Adrenal gland (tissue), 5 donors: ENCODE results near the gene SPDYE5.

Experiments
- CTCF ChIP-seq, 6 experiments: fragments of 450-650 bp in 4 of 6; fragments of 200-600 bp in 2 of 6; sonication (generic) in 1 of 6; IDR thresholded peaks; 1 replicate in 5 of 6; 2 replicates in 1 of 6; pipeline versions ENCODE4 v1.5.1 to v1.8.0; 2016 to 2021; ENCODE audit warnings: antibody characterized with exemption in 6 of 6, mild to moderate bottlenecking in 2 of 6, moderate library complexity in 1 of 6
- POLR2A ChIP-seq, 2 donors: fragments of 450-650 bp; IDR thresholded peaks; one replicate each; pipeline ENCODE4 v1.6.1; 2017; ENCODE audit warnings: antibody characterized with exemption in 2 of 2, mild to moderate bottlenecking in 2 of 2, moderate library complexity in 1 of 2
- donor health status: DM: no; HTN: no; CAD: no.

- no peak for TF ChIP-seq CTCF (IDR thresholded peaks at IDR 0.05)
- TF ChIP-seq POLR2A (IDR thresholded peaks at IDR 0.05) = no peak
Measured at GRCh38 chr7:75533926-75534325, 41.8 kb downstream of the SPDYE5 start.
